H1 (cell line): ENCODE data around the gene CD300LG. TPM values are rescaled to one million over a fixed set of nuclear protein-coding genes. Genes with fewer than 3 reads are reported as not detected.

Experiments
- CTCF ChIA-PET: fragments of 300-600 bp; sonication (Branson Sonifier 250); formaldehyde crosslinking; loops from one replicate; lab custom pipeline; 2021; ENCODE audit not compliant: partially characterized antibody; lab: Charles Lee
- POLR2A ChIA-PET: fragments of 300-600 bp; sonication (Branson Sonifier 250); formaldehyde crosslinking; loops from one replicate; lab custom pipeline; 2021; ENCODE audit warnings: inconsistent platforms; ENCODE audit not compliant: partially characterized antibody; lab: Charles Lee
- DNase-seq, 2 experiments: peaks; one replicate each; pipeline versions ENCODE4 v3.0.0 to v3.0.0-alpha.2; 2010 to 2022; ENCODE audit warnings: low spot score in 2 of 2, low read depth in 1 of 2, mixed read lengths in 1 of 2
- FAIRE-seq: peaks from 2 replicates; lab custom pipeline; 2011; peaks lifted over from hg19 to GRCh38; lab: Jason Lieb, UNC
- H2AFZ ChIP-seq: 2 replicates; pipeline ENCODE4 v1.8.1; 2012; ENCODE audit warnings: low read length, inconsistent platforms
- H2AK5ac ChIP-seq: 2 replicates; pipeline ENCODE4 v1.6.1; 2013; ENCODE audit warnings: low read depth, low read length
- H2BK120ac ChIP-seq: replicated peaks from 2 replicates; pipeline ENCODE3; 2013; ENCODE audit warnings: low read depth, low read length, inconsistent platforms
- H2BK12ac ChIP-seq: 2 replicates; pipeline ENCODE4 v1.6.1; 2013; ENCODE audit warnings: low read depth, low read length
- H2BK15ac ChIP-seq: 2 replicates; pipeline ENCODE4 v1.6.1; 2013; ENCODE audit warnings: low read length
- H2BK20ac ChIP-seq: 2 replicates; pipeline ENCODE4 v1.6.1; 2013; ENCODE audit warnings: low read length
- H2BK5ac ChIP-seq: 2 replicates; pipeline ENCODE4 v1.6.1; 2013; ENCODE audit warnings: low read depth, low read length
- H3K14ac ChIP-seq: 2 replicates; pipeline ENCODE4 v1.6.1; 2013; ENCODE audit warnings: inconsistent platforms; ENCODE audit not compliant: insufficient read length
- H3K18ac ChIP-seq: 2 replicates; pipeline ENCODE4 v1.6.1; 2013; ENCODE audit warnings: low read length; ENCODE audit errors: extremely low read depth
- H3K23ac ChIP-seq: 2 replicates; pipeline ENCODE4 v1.6.1; 2013; ENCODE audit warnings: inconsistent platforms; ENCODE audit not compliant: insufficient read length
- H3K23me2 ChIP-seq: 2 replicates; pipeline ENCODE4 v1.6.1; 2013; ENCODE audit warnings: low read depth, low read length
- H3K27ac ChIP-seq: 2 replicates; pipeline ENCODE4 v1.6.1; 2011; ENCODE audit warnings: low read depth, low read length, inconsistent platforms
- H3K27me3 ChIP-seq, 4 experiments: replicated peaks in 1 of 4; 1 replicate in 1 of 4; 2 replicates in 3 of 4; pipeline versions ENCODE4 v1.6.1 to v1.8.1; 2011 to 2013; ENCODE audit warnings: low read length in 3 of 4, mild to moderate bottlenecking in 3 of 4, inconsistent platforms in 2 of 4, mixed read lengths in 2 of 4, moderate library complexity in 1 of 4; ENCODE audit not compliant: control insufficient read depth in 3 of 4, insufficient read depth in 3 of 4; ENCODE audit errors: extremely low read depth in 1 of 4
- H3K36me3 ChIP-seq, 4 experiments: 2 replicates each; pipeline versions ENCODE4 v1.6.1 to v1.8.1; 2011 to 2013; ENCODE audit warnings: mild to moderate bottlenecking in 4 of 4, low read length in 3 of 4, moderate library complexity in 2 of 4, control low read depth in 1 of 4, inconsistent platforms in 1 of 4; ENCODE audit not compliant: insufficient read depth in 4 of 4, control insufficient read depth in 2 of 4
- H3K4ac ChIP-seq: replicated peaks from 2 replicates; pipeline ENCODE3; 2013; ENCODE audit warnings: low read length, low read depth, mixed read lengths, inconsistent platforms; ENCODE audit not compliant: insufficient read length
- H3K4me1 ChIP-seq, 4 experiments: replicated peaks in 1 of 4; 1 replicate in 1 of 4; 2 replicates in 3 of 4; pipeline versions ENCODE4 v1.6.1 to v1.8.1; 2011 to 2013; ENCODE audit warnings: low read length in 3 of 4, inconsistent platforms in 2 of 4, mixed read lengths in 1 of 4; ENCODE audit not compliant: insufficient read depth in 4 of 4, control insufficient read depth in 3 of 4
- H3K4me2 ChIP-seq, 2 experiments: 2 replicates each; pipeline versions ENCODE4 v1.6.1 to v1.8.1; 2011 to 2013; ENCODE audit warnings: low read depth in 2 of 2, low read length in 2 of 2, control low read depth in 1 of 2, inconsistent platforms in 1 of 2, mild to moderate bottlenecking in 1 of 2; ENCODE audit not compliant: insufficient read depth in 1 of 2
- H3K4me3 ChIP-seq, 4 experiments: fragments of 200-600, 300-600 bp in 1 of 4; sonication (generic), shearing (Covaris generic), sonication (Bioruptor Twin) in 1 of 4; 2 replicates each; pipeline versions ENCODE4 v1.5.1 to v1.8.1; 2011 to 2016; ENCODE audit warnings: low read length in 4 of 4, low read depth in 3 of 4, control low read depth in 2 of 4, inconsistent platforms in 2 of 4, mild to moderate bottlenecking in 2 of 4, mixed read lengths in 1 of 4, moderate library complexity in 1 of 4; ENCODE audit not compliant: insufficient read depth in 2 of 4; ENCODE audit errors: extremely low read depth in 1 of 4
- H3K56ac ChIP-seq: replicated peaks from 2 replicates; pipeline ENCODE3; 2013; ENCODE audit warnings: low read depth, mild to moderate bottlenecking, mixed read lengths, low read length, inconsistent platforms; ENCODE audit not compliant: insufficient read length
- H3K79me1 ChIP-seq: 2 replicates; pipeline ENCODE4 v1.6.1; 2013; ENCODE audit warnings: low read depth, low read length, control low read depth
- H3K79me2 ChIP-seq, 2 experiments: 2 replicates each; pipeline versions ENCODE4 v1.6.1 to v1.8.1; 2012 to 2013; ENCODE audit warnings: low read length in 2 of 2, mild to moderate bottlenecking in 2 of 2, inconsistent platforms in 1 of 2; ENCODE audit not compliant: insufficient read depth in 2 of 2, control insufficient read depth in 1 of 2
- H3K9ac ChIP-seq, 4 experiments: replicated peaks in 1 of 4; 1 replicate in 1 of 4; 2 replicates in 3 of 4; pipeline versions ENCODE4 v1.6.1 to v1.8.1; 2011 to 2013; ENCODE audit warnings: low read depth in 3 of 4, low read length in 3 of 4, control low read depth in 2 of 4, mild to moderate bottlenecking in 2 of 4, moderate library complexity in 2 of 4, inconsistent platforms in 1 of 4; ENCODE audit errors: extremely low read depth in 1 of 4
- H3K9me3 ChIP-seq, 2 experiments: 2 replicates each; pipeline versions ENCODE4 v1.6.1 to v1.8.1; 2012 to 2013; ENCODE audit warnings: mild to moderate bottlenecking in 2 of 2, moderate library complexity in 2 of 2, control low read depth in 1 of 2, inconsistent platforms in 1 of 2, low read depth in 1 of 2, low read length in 1 of 2, mixed read lengths in 1 of 2; ENCODE audit not compliant: insufficient read depth in 2 of 2
- H4K20me1 ChIP-seq, 2 experiments: replicated peaks in 1 of 2; 2 replicates each; pipeline versions ENCODE3 to v1.8.1; 2011 to 2013; ENCODE audit warnings: inconsistent platforms in 2 of 2, low read length in 2 of 2, mild to moderate bottlenecking in 1 of 2; ENCODE audit not compliant: insufficient read depth in 2 of 2, control insufficient read depth in 1 of 2
- H4K5ac ChIP-seq: 2 replicates; pipeline ENCODE4 v1.6.1; 2013; ENCODE audit warnings: low read length, low read depth, mixed read lengths, inconsistent platforms; ENCODE audit not compliant: insufficient read length
- H4K8ac ChIP-seq: 2 replicates; pipeline ENCODE4 v1.8.0; 2013; ENCODE audit warnings: mild to moderate bottlenecking, moderate library complexity, low read length, inconsistent platforms; ENCODE audit not compliant: insufficient read depth; ENCODE audit errors: extremely low read depth
- H4K91ac ChIP-seq: replicated peaks from 2 replicates; pipeline ENCODE3; 2013; ENCODE audit warnings: low read length, mixed read lengths, inconsistent platforms; ENCODE audit not compliant: insufficient read length
- CTCF ChIP-seq, 3 experiments: IDR thresholded peaks; 1 replicate in 2 of 3; 2 replicates in 1 of 3; pipeline versions ENCODE4 v1.5.1 to v1.6.1; 2011; ENCODE audit warnings: low read length in 3 of 3, mild to moderate bottlenecking in 3 of 3, inconsistent platforms in 2 of 3, low read depth in 1 of 3, moderate library complexity in 1 of 3; ENCODE audit not compliant: insufficient read depth in 1 of 3; ENCODE audit errors: control extremely low read depth in 1 of 3
- FOSL1 ChIP-seq: IDR thresholded peaks from 2 replicates; pipeline ENCODE4 v1.6.1; 2011; ENCODE audit warnings: mild to moderate bottlenecking, low read depth, low read length, moderate library complexity; ENCODE audit not compliant: insufficient read depth
- HDAC6 ChIP-seq: IDR thresholded peaks from one replicate; pipeline ENCODE4 v1.7.1; 2012; ENCODE audit warnings: low read depth, mild to moderate bottlenecking, inconsistent platforms, low read length, moderate library complexity
- YY1 ChIP-seq: IDR thresholded peaks from 2 replicates; pipeline ENCODE4 v1.6.1; 2011; ENCODE audit warnings: low read depth, mild to moderate bottlenecking, low read length
- WGBS, 2 experiments: shearing (Covaris generic) in 1 of 2; methylation state at CpG; one replicate each; pipeline versions ENCODE4 v1.1.6 to v1.1.7; 2013 to 2015; ENCODE audit warnings: low lambda C conversion rate in 2 of 2, mixed read lengths in 2 of 2, inconsistent platforms in 1 of 2, low coverage in 1 of 2, missing lambda C conversion rate in 1 of 2; ENCODE audit not compliant: insufficient replicate concordance in 2 of 2, insufficient coverage in 1 of 2, insufficient read length in 1 of 2; ENCODE audit errors: extremely low coverage in 1 of 2, missing lambda C conversion rate in 1 of 2; 5-methylcytosine and 5-hydroxymethylcytosine counted together
- polyA plus RNA-seq, 7 experiments: library from polyadenylated mRNA; depleted of rRNA in 3 of 7; stranded (reverse) in 5 of 7; unstranded in 2 of 7; fragments of >200 nt in 5 of 7; fragments of 200-250 nt in 2 of 7; gene quantifications; 1 replicate in 5 of 7; 2 replicates in 1 of 7; 4 replicates in 1 of 7; pipeline versions ENCODE4 v1.2.1 to v1.2.3, GENCODE V29; 2011 to 2013; ENCODE audit warnings: missing spikeins in 2 of 7, mixed read lengths in 2 of 7
- total RNA-seq: library from RNA; stranded (reverse); fragmentation: NEBNext Ultra II Directional; extraction: Animal tissue kit (Norgen Biotek cat#: 25700); gene quantifications from 2 replicates; pipeline ENCODE4 v1.2.1, GENCODE V29; 2021

CD300LG gene
- total and polyA plus RNA-seq, 2 of the 8 experiments (the other 6 are each of a cell fraction or from before 2014, with no cell fraction given): 0.06 TPM; not detected in 1

- Histone ChIP-seq H3K14ac (no peak overlapping the region), H4K20me1 (no peaks in the 10 kb centered on the region), H3K4ac (no peak overlapping the region), H3K79me2 (no peaks in the 10 kb centered on the region), H3K27me3 (peaks cover 0 to 3% (median under 1%) of the 10 kb centered on the region in 4 experiments; a peak in 3 of 7 replicates), H3K56ac (no peak overlapping the region), H3K4me2 (no peak overlapping the region), H3K23ac (no peak overlapping the region), H3K18ac (no peak overlapping the region), H3K4me1 (peaks cover 0 to 5% (median 1%) of the 10 kb centered on the region in 4 experiments; a peak in 2 of 7 replicates), H3K79me1 (no peaks in the 10 kb centered on the region), H3K27ac (no peak overlapping the region), H2AFZ (no peak overlapping the region), H4K8ac (no peak overlapping the region), H3K23me2 (no peaks in the 10 kb centered on the region), H2BK120ac (no peak overlapping the region), H4K5ac (no peak overlapping the region), H4K91ac (no peak overlapping the region), H3K4me3 (no peak overlapping the region), H2BK15ac (no peak overlapping the region), H2BK12ac (no peak overlapping the region), H2BK5ac (no peak overlapping the region), H2BK20ac (no peak overlapping the region), H2AK5ac (no peak overlapping the region), H3K36me3 (no peaks in the 10 kb centered on the region), H3K9me3 (no peaks in the 10 kb centered on the region), H3K9ac (no peak overlapping the region)
- DNase-seq (no peak), FAIRE-seq (no peak)
- no peak for TF ChIP-seq YY1
- no peak for TF ChIP-seq FOSL1
- no peak for TF ChIP-seq CTCF (IDR thresholded peaks at IDR 0.05; ENCODE audit: control extremely low read depth in 1 of 3, insufficient read depth in 1 of 3, low read depth in 1 of 3, low read length in 3 of 3)
- TF ChIP-seq HDAC6: no peak
- POLR2A ChIA-PET: no interaction called here
- WGBS, 2 experiments: 88% methylated on average over 5 of the region's 5 CpGs; no CpG with 5 or more reads in 1 of the 2 experiments
- CTCF ChIA-PET: interaction anchor here (0.6 to 2.8 kb wide), 8 partner anchors 13 to 310 kb away, joined by 3 to 10 read pairs (median 4); no protein-coding TSS in a partner anchor
Observed at GRCh38 chr17:43844241-43844640, 2.7 kb upstream of the CD300LG start.
